HG03103 (cell line): ENCODE results near the gene ESYT1.
"Not testable (repeated sequence)": the region's sequence is repeated elsewhere in the genome, so short reads cannot be mapped to it uniquely, and the experiment has no call there.

Experiments
- ATAC-seq: cut with Tn5 transposase; IDR thresholded peaks from one replicate; pipeline ENCODE4 v1.9.1; 2021; ENCODE audit warnings: low read depth; ENCODE audit not compliant: unreplicated experiment

Gene ESYT1

DNA sequence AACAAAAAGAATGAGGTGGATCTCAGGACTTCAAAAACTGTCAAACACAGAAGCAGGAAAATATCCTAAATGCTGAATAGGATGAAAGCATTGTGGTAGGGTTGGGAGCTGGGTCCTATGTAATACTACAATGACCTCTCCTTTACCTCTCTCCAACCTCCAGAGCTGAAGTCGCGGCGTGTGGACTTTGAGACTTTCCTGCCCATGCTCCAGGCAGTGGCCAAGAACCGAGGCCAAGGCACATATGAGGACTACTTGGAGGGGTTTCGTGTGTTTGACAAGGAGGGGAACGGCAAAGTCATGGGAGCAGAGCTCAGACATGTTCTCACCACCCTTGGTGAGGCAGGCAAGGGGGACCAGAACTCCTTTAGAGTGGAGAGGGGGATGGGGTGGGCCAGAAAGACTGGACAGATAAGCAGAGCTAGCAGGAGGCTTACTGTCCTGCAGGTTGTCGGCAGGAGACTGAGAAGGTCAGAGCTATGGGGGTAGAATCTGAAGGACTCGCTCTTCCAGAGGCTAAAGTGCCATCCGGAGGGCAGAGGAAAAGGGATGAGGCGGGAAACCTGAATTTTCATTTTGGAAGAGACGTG lies 27.3 kb downstream of the ESYT1 start:
- ATAC-seq: no peak

DNA sequence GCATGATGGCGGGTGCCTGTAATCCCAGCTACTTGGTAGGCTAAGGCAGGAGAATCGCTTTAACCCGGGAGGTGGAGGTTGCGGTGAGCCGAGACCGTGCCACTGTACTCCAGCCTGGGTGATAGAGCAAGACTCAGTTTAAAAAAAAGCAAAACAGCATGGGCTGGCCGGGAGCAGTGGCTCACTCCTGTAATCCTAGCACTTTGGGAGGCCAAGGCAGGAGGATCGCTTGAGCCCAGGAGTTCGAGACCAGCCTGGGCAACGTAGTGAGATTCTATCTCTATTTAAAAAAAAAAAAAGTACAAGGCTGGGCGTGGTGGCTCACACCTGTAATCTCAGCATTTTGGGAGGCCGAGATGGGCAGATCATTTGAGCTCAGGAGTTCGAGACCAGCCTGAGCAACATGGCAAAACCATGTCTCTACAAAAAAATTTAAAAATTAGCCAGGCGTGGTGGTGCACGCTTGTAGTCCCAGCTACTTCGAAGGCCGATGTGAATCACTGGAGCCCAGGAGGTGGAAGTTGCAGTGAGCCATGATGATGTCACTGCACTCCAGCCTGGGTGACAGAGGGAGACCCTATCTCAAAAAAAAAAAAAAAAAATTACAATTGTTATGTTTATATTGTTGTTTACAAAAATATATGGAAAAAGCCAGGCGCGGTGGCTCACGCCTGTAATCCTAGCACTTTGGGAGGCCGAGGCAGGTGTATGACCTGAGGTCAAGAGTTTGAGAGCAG lies 28.6 kb downstream of the ESYT1 start:
- not testable (repeated sequence) for ATAC-seq

DNA sequence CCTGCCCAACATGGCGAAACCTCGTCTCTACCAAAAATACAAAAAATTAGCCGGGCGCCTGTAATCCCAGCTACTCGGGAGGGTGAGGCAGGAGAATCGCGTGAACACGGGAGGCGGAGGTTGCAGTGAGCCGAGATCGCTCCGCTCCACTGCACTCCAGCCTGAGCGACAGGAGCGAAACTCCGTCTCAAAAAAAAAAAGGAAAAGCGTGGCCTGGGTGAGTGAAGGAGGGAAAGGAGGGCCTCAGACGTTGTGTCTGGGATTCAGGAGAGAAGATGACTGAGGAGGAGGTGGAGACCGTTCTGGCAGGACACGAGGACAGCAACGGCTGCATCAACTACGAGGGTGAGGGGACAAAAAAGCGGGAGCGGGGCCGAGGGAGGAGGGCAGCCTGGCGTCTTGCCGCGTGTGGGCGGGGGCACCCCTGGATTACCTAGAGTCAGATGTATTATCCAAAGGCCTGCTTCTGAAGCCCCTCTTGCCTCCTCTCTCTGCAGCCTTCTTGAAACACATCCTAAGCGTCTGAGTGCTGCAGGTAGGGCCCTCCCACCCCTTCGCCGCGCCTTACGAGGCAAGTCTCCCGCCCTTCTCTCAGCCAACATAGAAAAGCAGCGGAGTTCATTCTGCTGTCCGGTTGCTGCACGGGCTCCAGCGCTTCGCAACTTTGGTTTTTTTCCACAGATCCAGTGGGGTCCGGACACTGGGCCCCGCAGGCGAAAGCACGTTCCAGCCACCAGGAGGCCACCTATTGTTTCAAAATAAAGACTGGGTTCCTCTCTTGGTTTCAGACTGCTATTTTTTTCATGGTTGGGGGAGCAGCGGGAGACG lies 29.3 kb downstream of the ESYT1 start:
- peak; percentile 34 for ATAC-seq

DNA sequence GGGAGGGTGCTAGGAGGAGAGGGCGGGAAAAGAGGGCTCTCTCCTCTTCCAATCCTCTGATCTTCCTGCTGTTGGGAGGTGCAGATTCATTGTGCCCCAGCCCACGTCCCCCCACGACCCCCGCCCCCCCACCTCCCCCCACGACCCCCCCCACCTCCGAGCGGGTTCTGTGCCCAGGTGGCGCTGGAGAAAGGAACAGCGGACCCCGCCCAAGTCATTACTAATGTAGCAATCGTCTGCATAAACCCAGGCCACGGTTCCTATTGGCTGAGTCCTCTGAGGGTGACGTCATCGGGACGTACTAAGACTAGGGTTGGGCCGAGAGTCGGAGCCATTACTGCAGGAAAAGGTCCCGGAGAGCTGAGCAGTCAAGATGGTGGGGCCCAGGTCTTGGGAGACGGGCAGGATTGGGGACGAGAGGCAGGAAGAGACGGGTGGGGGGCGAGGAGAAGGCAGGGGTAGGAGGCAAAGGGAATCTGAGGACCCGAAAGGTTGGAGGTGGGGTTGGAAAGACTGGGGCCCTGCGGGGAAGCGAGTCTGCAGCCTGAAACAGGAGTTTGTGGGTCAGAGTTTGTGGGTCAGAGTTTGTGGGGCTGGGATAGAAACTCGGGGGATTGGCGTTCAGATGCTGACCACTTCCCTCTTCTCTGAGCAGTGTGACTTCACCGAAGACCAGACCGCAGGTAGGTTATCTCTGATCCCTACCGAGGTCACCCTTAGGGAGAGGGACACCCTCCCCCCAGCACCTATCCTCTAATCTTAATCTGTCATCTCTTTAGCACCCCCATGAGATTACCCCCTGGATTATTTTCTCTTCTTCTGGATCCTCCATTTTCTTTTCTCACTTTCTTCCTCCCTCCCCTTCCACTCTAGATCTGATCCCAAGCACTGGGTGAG lies 30.2 kb downstream of the ESYT1 start, which contains the start of gene MYL6:
Gene MYL6 (plus strand): TSS at position 331 of the 897 bp plus-strand sequence. CDS start 43 bp downstream, at position 374.
- ATAC-seq: peak; percentile 65

DNA sequence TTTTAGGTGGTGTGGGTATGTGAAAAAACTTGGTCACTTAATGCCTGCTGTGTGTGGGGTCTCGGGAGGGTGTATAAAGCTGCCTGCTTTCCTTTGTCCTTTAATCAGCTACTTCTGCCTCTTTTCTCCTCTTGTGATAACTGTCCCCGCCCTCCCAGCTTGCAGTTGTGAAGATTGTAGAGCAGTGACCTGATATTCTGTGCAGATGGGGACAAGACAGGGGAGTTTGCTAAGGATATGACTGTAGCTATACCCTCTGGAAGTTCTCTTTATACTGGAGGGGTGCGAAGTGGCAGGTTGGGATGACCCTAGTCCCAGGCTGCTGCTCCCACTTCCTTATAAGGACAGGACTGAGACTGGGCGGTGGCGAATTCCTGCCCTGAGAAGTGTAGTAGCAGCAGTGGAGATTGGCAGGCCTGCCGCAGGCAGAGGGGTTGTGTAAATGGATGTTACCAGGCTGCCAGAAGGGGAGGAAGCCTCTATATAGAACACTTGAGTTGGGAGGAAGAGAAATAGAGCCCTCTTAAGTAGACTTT lies 30.9 kb downstream of the ESYT1 start:
- ATAC-seq: no peak

DNA sequence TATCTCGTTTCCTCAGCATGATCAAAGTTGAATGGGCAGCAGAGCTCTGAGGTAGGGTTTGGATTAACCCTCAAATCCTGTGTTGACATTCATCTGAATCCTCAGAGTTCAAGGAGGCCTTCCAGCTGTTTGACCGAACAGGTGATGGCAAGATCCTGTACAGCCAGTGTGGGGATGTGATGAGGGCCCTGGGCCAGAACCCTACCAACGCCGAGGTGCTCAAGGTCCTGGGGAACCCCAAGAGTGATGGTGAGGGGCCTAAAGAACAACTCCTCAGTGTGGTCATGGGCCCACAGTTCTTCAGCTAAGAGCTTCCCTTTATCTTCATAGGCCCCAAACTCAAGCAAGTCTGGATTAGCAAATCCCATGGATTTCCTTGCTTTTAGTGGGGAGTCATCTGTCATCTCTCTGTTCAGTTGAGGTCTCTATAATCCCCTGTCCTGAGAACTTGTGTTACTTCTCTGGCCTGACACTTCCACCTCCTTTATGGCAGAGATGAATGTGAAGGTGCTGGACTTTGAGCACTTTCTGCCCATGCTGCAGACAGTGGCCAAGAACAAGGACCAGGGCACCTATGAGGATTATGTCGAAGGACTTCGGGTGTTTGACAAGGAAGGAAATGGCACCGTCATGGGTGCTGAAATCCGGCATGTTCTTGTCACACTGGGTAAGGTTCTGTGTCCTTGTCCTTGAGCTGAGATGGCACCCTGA lies 31.6 kb downstream of the ESYT1 start:
- ATAC-seq: no peak

DNA sequence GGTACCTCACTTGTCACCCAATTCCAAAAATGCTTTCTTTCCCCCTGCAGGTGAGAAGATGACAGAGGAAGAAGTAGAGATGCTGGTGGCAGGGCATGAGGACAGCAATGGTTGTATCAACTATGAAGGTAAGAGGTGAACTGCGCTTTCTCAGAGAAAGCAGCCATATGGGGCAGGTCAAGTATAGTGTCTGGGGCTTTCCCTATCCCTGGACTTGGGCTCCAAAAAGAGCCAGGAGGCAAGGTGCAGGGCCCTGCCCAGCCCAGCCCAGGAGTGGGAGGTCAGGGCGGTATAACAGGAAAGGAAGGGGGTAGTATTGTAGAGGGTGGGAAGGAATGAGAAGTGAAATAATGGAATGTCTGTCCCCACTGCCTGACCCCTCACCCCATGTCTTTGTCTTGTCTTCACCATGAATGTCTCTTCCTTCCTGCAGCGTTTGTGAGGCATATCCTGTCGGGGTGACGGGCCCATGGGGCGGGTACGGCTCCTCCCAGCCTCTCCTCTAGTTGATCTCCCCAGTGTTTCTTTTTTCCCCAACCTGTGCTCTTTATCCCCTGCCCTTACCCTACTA lies 32.2 kb downstream of the ESYT1 start:
- ATAC-seq: no peak

DNA sequence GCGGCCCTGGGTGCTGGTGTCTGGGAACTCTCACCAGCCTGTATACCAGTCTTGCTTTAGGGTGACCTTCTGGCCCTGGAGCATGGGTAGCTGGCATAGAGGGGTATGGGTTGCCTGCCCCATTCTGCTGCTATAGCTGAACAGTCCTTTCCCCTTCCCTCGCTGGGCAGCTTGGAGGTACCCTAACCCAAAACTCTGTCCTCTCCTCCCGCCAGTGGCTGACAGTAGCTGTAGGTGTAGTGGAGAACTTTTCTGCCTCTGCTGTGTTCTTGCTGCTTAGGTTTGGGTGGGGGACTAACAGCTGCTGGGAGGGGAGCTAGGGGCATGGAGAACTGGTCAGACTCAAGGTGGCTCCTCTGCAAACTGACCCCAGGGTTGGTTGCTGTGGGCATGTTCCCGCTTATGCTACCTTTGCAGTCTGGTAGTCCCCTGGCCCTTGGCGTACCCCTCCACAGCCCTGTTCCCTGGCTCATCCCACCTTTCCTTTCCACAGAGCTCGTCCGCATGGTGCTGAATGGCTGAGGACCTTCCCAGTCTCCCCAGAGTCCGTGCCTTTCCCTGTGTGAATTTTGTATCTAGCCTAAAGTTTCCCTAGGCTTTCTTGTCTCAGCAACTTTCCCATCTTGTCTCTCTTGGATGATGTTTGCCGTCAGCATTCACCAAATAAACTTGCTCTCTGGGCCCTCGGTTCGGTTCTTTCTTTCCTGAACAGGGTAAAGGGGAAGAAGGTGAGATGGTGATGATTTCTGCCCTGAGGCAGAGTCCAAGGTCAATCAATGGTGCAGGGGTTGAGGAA lies 33.0 kb downstream of the ESYT1 start:
- ATAC-seq: no peak

DNA sequence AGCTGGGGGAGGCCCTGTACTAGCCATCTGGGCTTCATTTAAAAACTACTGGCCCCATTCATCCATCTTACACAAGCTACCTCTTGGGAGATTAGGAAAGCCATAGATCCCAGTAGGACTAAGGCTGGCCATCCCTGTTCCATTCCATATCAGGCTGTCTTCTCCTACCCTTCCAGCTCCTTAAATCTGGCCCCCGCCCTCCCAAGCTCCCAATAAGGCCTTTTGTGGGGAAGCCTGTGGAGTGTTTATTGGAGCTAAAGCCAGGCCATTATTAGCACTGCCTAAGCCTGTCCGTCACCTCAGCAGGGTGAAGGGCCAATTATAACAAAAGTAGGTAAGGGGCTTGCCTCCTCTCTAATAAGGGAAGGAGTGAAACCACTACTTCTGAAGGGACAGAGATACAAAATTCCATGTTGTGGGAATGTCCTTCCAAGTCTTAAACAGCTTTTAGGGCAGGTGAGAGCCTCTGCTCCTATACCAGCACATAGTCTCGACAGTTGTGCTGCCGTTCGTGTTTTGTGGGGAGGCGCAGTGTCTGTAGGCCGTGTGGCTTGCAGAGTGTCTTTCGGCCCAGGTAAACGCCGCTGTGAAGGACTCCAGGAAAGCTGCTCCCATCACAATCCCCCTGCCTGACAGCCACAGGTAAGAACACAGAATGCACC lies 33.8 kb downstream of the ESYT1 start:
- no peak for ATAC-seq

DNA sequence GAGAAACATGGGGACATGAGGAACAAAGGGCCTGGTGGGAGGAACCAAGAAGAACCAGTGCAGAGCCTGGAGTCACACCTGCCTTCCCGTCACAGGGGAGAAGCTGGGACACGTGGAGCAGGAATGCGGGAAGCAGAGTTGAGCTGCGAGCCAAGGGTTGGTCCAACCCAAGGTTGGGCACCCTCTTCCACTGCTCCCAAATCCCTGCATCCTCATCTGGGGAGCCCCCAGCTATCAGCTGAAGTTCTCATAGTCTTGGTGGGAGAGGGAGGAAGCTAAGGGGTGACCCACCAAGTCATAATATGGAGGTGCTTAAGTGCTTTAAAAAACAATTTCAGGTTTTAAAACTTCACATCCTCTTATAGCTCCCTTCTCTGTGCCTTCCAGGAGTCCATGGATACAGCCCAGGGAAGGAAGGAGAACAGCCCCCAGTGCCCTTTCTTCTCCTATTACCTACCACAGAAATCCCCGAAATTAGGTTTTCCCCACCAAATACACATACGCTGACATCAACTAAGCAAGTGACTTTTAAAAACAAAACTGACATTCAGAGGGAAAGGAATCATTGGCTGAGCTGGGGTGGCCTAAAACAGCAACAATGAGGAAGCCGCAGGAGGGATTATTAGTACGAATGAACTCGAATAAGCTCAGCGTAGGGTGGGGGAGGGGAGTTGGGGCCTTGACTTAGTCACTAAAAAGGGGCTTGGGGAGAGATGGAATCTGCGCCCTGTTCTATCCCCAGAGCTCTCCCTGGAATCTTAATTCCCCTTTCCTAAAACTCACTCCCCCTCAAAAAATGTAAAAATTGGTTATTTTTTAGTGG lies 34.6 kb downstream of the ESYT1 start:
- no peak for ATAC-seq

DNA sequence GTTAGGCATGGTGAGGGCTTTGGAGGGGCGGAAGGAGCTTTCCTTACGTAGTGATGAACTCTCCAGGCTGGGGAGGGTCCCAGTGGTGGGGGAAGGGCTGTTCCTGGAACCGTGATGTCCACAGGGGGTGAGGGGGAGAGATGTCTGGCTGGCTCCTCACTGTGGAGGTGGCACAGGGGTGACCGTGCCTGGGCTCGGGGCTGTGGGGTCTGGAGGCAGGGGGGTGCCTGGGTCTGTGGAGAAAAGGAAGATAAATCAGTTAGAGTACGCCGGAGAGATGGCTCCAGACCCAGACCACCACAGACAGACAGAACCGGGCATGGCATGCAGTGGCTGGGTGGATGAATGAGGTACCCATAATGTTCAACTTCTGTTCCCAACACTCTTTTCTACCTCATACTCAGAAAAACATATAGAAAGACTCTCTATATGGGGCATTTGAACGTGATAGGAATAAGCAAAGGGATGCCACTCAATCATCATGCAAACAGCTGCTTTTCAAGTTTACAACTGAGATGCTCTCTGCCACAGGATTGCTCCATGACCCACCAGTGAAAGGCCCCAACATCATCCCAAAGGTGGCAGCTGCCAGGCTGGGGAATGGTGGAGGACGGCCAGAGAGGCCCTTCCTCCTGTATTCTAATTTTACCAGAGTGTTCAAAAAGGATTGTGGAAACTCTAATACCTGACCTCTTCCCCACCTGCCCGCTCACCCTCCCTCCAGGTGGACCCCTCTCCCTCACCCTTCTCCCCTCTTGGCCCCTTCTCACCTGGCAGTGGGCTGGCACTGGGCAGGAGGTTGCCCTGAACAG lies 35.7 kb downstream of the ESYT1 start:
- no peak for ATAC-seq

DNA sequence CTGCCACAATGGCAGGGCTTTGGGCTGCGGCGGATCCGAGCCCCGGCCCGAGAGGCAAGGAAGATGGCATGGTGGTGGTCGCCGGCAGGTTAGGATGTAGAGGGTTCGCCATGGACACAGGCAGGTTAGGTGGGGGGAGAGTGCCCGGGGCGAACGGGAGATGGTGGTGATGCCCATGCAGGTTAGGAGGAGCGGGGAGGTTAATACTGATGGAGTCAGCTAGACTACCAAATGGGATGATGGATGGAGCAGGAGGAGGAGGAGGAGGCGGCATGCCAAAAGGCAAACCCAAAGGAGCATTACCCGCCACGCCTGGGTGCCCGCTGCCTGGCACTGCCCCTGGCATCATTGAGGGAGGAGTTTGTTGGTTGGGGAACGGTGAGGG lies 36.3 kb downstream of the ESYT1 start:
- no peak for ATAC-seq

DNA sequence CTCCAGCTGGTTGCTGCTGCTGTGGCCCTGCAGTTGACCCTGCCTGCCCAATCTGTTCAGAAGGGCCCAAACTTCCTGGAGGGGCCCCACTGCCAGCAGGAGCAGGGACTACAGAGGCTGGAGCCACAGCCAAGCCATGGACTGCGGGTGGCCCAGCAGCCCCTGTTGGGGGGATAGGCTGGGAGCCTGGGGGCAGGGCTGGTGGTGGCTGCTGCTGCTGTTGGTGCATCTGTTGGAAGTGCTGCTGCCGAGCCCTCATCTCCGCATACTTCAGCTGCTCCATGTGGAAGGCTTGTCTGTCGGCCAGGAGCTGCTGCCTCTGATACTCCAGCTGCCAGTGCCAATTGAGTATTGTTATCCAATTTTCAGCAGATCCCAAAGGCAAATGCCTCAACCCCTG lies 37.3 kb downstream of the ESYT1 start:
- ATAC-seq: no peak

DNA sequence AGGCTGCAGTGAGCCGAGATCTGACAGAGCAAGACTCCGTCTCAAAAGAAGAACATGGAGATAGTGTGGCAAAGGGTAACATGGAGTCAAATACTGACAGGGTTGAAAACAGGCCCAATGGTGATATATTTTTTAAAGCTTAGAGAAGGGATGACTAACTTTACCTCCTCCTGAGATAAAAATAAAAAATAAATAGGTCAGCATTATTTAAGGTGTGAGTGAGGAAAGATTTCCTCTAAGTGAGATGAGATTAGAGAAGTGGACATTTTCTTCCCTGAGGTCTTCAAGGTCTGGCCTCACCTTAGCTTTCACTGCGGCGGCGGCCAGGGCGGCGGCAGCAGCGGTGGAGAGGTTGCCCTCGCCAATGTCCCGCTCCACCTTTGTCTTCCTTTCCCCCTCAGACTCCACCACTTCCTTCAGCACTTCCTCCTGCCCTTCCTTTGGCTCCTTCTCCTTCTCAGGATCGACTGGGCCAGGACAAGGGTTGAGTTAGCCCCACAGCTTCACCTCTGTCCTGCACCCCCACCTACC lies 41.2 kb downstream of the ESYT1 start:
- ATAC-seq: no peak

DNA sequence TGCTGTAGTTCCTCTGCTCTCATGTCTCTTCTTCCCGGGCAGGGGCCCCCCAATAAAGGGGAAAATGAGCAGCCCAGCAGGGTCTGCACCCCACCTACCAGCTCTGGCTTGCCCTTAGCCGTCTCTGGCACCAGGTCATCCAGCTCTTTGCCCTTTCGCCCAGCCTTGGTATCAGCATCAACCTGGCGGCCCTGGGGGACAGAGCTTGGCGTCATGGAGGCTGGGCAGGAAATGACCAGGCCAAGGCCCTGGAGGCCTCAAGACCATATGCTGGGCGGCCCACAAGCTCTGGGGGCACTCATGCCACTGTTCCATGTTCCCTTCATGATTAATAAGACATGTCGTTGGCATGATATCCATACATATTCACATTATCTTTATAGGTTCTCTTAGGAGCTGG lies 44.8 kb downstream of the ESYT1 start:
- ATAC-seq: no peak

DNA sequence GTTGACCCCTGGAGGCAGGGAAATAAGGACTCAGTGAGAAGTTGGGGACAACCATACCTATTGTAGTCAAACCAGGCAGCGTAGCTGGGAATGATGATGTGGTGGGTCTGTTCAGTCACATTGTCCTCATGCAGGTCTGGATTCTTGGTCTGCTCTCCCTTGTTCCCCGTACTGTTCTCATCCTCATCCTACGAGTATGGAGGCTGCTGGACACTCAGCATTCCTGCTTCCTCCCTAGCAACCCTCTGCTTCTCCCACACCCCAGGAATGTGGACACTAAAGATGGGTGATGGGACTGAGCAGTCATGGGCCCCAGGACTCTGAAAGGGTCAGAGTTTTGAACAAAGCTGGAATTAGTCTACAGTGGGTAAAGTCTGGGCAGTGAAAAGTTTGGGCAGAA lies 50.3 kb downstream of the ESYT1 start:
- no peak for ATAC-seq
